Activated naive CD4-positive, alpha-beta T cell (primary cell): Measurements from ENCODE around the gene MXD4.

ENCODE experiments used
- DNase-seq, 4 experiments: peaks; one replicate each; lab custom pipeline; 2025; lab: John Stamatoyannopoulos, UW

Gene MXD4

DNA sequence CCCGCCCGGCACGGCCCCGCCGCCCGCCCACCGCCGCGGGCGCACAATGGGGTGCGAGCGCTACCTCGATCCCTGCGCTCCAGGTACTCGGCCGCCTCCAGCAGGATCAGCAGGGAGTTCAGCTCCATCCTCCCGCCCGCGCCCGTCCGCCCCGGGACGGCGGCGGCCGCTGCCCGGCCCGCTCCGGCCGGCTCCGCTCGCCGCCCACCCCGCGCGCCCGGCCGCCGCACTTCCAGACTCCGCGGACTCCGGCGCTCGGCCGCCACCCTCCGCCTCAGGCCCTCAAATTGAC lies at the start of gene MXD4:
MXD4 (minus strand) TSS at position 257 of the 292 bp plus-strand sequence; CDS start at position 128, 129 bp downstream.
- DNase-seq: no peak

DNA sequence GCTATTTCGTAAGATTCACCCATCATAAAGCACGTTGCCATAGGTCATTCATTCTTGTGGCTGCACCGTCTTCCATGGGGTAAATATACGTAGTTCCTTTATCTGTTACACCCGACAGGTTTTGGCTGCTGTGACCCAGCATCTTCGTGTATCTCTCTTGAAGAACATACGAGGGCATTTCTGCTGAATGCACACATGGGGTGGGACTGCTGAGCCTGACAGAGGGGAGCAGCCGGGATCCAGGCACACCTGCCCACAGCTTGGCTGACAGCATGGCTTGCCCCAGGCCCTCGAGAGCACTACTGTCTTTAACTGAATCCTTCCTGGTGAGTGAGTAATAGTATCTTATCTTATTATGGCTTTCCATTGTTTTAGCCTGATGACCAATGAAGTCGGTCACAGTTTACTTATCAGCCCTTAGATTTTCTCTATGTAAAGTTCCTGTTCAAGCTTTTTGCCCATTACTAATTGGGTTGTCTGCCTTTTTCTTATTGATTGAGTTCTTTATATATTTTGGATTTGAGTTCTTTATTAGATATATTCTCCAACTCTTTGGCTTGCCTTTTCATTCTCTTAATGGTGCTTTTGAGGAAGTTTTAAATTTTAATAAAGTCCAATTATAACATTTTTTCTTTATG lies 45.0 kb upstream of the MXD4 start:
- DNase-seq: no peak

GRCh38 chr4:2305766-2306501 lies 44.0 kb upstream of the MXD4 start:
- DNase-seq: no peak

DNA sequence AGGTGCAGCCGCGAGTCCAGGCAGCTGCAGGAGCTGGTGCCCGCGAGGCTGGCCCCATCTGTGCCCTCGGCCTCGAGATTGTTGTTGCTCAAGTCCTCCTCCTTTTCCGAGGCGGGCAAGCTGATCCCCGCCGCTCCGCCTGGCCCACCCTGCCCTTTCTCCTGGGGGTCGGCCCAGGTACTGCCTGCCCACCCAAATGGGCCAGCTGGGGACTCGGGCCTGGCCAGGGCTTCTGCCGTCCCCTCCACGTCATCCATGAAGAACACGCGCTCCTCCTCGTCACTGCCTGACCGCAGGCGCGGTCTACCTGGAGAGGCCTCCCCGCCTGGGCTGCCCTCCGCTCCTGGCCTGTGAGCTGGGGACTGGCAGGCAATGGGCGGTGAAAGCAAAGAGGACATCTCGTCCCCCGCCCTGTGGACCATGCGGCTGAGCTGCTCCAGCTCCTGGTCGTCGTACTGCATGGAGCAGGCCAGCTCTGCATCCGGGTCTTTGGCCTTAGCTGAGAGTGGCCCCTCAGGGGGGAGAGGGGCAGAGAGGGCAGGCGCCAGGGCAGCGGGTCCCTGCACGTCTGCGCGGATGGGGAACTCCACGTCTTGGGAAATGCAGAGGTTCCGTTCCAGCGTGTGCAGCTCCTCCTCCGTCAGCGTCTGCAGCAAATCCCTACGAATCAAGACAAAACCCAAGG lies 43.1 kb upstream of the MXD4 start:
- DNase-seq: no peak

- no peak for DNase-seq
Measured at GRCh38 chr4:2304321-2304876, 42.5 kb upstream of the MXD4 start.

- DNase-seq: no peak
Measured at GRCh38 chr4:2303686-2304320, 41.9 kb upstream of the MXD4 start.

GRCh38 chr4:2303121-2303685 lies 41.3 kb upstream of the MXD4 start:
- no peak for DNase-seq

GRCh38 chr4:2302387-2303119 lies 40.6 kb upstream of the MXD4 start:
- no peak for DNase-seq

- no peak for DNase-seq
Measured at GRCh38 chr4:2301806-2302205, 39.9 kb upstream of the MXD4 start.

GRCh38 chr4:2301225-2301642 lies 39.3 kb upstream of the MXD4 start:
- no peak for DNase-seq

DNA sequence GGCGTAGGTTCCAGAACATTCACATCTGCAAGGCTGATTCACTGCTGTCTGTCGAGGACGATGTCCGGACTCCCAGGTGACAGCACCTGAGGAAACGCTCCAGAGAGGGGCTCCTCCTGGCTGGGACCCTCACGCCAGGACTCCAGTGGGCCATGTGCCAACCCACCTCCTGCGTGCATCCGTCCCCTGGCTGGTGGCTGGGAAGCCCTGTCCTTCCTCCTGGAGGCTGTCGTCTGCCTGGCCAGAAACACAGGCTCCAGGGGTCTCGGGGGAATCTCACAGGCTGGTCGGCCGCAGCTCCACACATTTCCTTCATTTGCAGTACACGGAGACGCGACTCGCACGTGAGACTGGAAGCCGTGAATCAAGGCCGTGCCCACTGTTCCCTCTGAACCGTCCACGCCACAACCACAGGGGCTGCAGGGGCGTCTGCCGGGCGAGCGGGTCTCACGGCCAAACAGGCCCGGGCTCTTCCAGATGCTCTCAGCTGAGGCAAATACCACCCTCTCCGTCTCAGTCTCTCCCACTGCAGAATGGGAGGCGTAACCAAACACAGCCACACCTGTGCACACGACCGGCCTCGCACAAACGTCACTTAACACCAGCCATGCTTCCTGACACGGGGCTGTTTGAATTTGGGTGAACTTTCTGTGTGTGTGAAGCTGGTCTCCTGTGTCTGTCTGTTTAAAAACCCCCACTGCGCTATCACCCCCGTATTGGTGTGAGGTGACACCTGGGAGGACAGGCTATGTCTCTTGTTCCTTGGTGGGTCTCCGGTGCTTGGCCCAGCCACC lies 38.7 kb upstream of the MXD4 start:
- no peak for DNase-seq

DNA sequence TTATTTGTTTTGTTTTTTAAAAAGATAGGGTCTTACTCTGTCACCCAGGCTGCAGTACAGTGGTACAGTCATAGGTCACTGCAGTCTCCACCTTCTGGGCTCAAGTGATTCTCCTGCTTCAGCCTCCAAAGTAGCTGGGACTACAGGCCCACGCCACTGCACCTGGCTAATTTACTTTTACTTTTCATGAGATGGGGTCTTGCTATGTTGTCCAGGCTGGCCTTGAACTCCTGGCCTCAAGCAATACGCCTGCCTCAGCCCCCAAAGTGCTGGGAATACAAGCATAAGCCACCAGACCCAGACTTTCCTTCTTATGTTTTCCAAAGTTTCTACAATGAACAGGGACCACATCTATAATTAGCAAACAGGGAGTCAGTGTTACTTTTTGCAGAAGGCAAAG lies 37.9 kb upstream of the MXD4 start:
- DNase-seq: no peak

DNA sequence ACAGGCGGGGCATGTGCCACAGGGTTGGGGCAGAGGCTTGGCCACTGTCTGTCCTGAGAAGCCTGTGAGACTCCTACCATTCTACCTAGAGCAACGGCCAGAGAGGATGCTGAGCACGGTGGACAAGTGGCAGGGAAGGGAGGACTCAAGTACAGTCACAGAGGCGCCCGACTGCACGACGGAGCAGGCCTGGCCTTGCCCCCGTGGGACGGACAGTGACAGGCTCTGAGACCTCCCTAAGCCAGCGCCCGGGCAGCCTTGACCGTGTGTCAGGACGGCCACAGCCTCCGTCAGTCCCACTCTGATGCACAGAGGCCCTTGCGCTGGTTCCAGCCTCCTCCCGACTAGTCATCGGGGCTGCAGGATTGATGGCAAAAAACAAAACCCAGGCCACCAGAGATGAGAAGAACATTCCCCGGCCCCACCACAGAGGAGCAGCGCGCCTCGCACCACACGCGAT lies 36.7 kb upstream of the MXD4 start:
- no peak for DNase-seq

DNA sequence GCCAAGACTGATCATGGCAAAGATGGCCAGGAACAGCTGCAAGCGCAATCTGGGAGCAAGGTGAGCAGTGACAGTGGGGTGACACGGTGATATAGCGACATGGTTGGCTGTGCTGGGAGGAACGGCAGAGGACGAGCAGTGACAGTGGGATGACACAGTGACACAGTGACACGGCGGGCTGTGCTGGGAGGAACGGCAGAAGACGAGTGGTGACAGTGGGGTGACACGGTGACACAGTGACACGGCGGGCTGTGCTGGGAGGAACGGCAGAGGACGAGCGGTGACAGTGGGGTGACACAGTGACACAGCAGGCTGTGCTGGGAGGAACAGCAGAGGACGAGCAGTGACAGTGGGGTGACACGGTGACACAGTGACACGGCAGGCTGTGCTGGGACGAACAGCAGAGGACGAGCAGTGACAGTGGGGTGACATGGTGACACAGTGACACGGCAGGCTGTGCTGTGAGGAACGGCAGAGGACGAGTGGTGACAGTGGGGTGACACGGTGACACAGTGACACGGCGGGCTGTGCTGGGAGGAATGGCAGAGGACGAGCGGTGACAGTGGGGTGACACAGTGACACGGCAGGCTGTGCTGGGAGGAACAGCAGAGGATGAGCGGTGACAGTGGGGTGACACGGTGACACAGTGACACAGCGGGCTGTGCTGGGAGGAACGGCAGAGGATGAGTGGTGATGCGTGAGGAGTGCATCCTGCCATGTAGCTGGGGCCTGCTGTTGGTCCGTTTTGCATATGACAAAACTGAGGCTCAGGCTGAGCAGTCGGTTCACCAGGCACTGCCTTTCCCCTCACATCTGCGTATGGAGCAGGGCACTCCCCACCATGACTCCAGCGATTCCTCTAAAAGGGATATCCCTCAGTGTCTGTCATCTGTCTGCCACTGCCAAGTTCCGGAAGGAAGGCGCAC lies 36.0 kb upstream of the MXD4 start:
- peak in 1 of 4 experiments; percentile 22 for DNase-seq

- no peak for DNase-seq
Measured at GRCh38 chr4:2296631-2297601, 35.0 kb upstream of the MXD4 start.

GRCh38 chr4:2295900-2296442 lies 34.1 kb upstream of the MXD4 start:
- DNase-seq: no peak

DNA sequence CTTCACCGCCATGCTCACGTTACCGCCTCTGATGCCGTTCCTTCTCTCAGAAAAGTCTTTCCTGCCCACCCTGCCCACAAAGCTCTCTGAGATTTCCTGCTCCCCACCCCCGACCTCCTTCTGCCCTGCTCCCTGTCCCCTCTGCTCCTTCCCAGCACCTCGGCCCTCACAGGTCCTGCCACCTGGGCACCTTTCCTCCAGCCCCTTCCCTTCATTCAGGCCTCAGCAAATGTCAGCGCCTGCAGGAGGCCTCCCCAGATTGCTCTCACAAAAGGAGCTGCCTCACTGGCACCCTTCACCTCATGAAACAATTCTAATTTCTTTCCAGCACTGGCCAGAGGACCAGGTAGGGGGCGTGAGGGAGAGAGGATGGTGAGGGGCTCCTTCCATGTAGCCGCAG lies 33.6 kb upstream of the MXD4 start:
- DNase-seq: no peak

GRCh38 chr4:2292646-2293108 lies 30.8 kb upstream of the MXD4 start:
- DNase-seq: no peak
